Measurements from ENCODE around the gene HMGCS1. TPM values are rescaled to one million over a fixed set of nuclear protein-coding genes. Genes with fewer than 3 reads are reported as not detected.

The HMGCS1 gene
- total RNA-seq, 2 experiments from 2014 or later: 43.3 to 52.7 TPM

GRCh38 chr5:43296835-43297234 lies 16.4 kb downstream of the HMGCS1 start:
- no peak overlapping the region for H3K27ac Mint-ChIP-seq
- POLR2A ChIA-PET: no interaction called here
- H3K9me3 Mint-ChIP-seq: no peaks in the 10 kb centered on the region
- H3K27me3 Mint-ChIP-seq: no peaks in the 10 kb centered on the region
- H3K36me3 Mint-ChIP-seq (ENCODE audit: low read depth): peaks cover 85% of the 10 kb centered on the region
- ATAC-seq (ENCODE audit: poor library complexity) (no peak), DNase-seq (no peak)
- intact Hi-C loops (cut with DNase I, micrococcal nuclease): no loop called here
- no peak overlapping the region for H3K4me3 Mint-ChIP-seq
- Histone ChIP-seq H3K27me3 (ENCODE audit: control insufficient read depth in 1 of 2, insufficient read depth in 2 of 2, low read length in 2 of 2) (no peaks in the 10 kb centered on the region), H3K27ac (ENCODE audit: low read depth in 1 of 2, low read length in 2 of 2) (no peak overlapping the region), H3K4me3 (ENCODE audit: low read length) (no peak overlapping the region), H3K4me1 (ENCODE audit: insufficient read depth, low read length) (no peaks in the 10 kb centered on the region), H3K36me3 (ENCODE audit: insufficient read depth, low read length) (peaks cover 67% of the 10 kb centered on the region), H3K9me3 (ENCODE audit: control insufficient read depth in 1 of 2, insufficient read depth in 1 of 2, low read length in 2 of 2) (no peaks in the 10 kb centered on the region)
- CTCF ChIA-PET: no interaction called here
- no peak for TF ChIP-seq CTCF (IDR thresholded peaks at IDR 0.05)
- peaks cover 17% of the 10 kb centered on the region for H3K4me1 Mint-ChIP-seq (ENCODE audit: low read depth)

GRCh38 chr5:43295202-43295601 lies 18.0 kb downstream of the HMGCS1 start:
- Mint-ChIP-seq H3K27me3 (no peaks in the 10 kb centered on the region), H3K4me3 (no peak overlapping the region), H3K4me1 (ENCODE audit: low read depth) (peaks cover 5% of the 10 kb centered on the region), H3K9me3 (no peaks in the 10 kb centered on the region), H3K27ac (no peak overlapping the region), H3K36me3 (ENCODE audit: low read depth) (peaks cover 90% of the 10 kb centered on the region)
- Histone ChIP-seq H3K4me3 (ENCODE audit: low read length) (no peak overlapping the region), H3K27ac (ENCODE audit: low read depth in 1 of 2, low read length in 2 of 2) (no peak overlapping the region), H3K27me3 (ENCODE audit: control insufficient read depth in 1 of 2, insufficient read depth in 2 of 2, low read length in 2 of 2) (no peaks in the 10 kb centered on the region), H3K36me3 (ENCODE audit: insufficient read depth, low read length) (peaks cover 77% of the 10 kb centered on the region), H3K4me1 (ENCODE audit: insufficient read depth, low read length) (no peaks in the 10 kb centered on the region), H3K9me3 (ENCODE audit: control insufficient read depth in 1 of 2, insufficient read depth in 1 of 2, low read length in 2 of 2) (no peaks in the 10 kb centered on the region)
- no peak for TF ChIP-seq CTCF (IDR thresholded peaks at IDR 0.05)
- ChIA-PET POLR2A (no interaction called here), CTCF (no interaction called here)
- DNase-seq (no peak), ATAC-seq (ENCODE audit: poor library complexity) (no peak)
- intact Hi-C loops (cut with DNase I, micrococcal nuclease): no loop called here

GRCh38 chr5:43294226-43294625 lies 19.0 kb downstream of the HMGCS1 start:
- POLR2A ChIA-PET: no interaction called here
- H3K36me3 ChIP-seq (ENCODE audit: insufficient read depth, low read length): peaks cover 80% of the 10 kb centered on the region

More at GRCh38 chr5:43294226-43294625, 19.0 kb downstream of the HMGCS1 start:
- Mint-ChIP-seq H3K27ac (no peak overlapping the region), H3K36me3 (ENCODE audit: low read depth) (peaks cover 89% of the 10 kb centered on the region), H3K9me3 (no peaks in the 10 kb centered on the region), H3K4me3 (no peak overlapping the region), H3K4me1 (ENCODE audit: low read depth) (peaks cover 5% of the 10 kb centered on the region), H3K27me3 (no peaks in the 10 kb centered on the region)
- H3K27ac ChIP-seq (ENCODE audit: low read depth in 1 of 2, low read length in 2 of 2): no peak overlapping the region
- no peaks in the 10 kb centered on the region for H3K9me3 ChIP-seq (ENCODE audit: control insufficient read depth in 1 of 2, insufficient read depth in 1 of 2, low read length in 2 of 2)
- no peaks in the 10 kb centered on the region for H3K27me3 ChIP-seq (ENCODE audit: control insufficient read depth in 1 of 2, insufficient read depth in 2 of 2, low read length in 2 of 2)
- no peak for ATAC-seq (ENCODE audit: poor library complexity)
- no peaks in the 10 kb centered on the region for H3K4me1 ChIP-seq (ENCODE audit: insufficient read depth, low read length)
- intact Hi-C loops (cut with DNase I, micrococcal nuclease): no loop called here
- CTCF ChIA-PET: no interaction called here
- DNase-seq: no peak
- TF ChIP-seq CTCF (IDR thresholded peaks at IDR 0.05): no peak
- no peak overlapping the region for H3K4me3 ChIP-seq (ENCODE audit: low read length)
